GM12873 (cell line): Measurements from ENCODE around the gene UQCC2.

ENCODE experiments used
- TF ChIP-seq, protein P1 (sequence below): IDR thresholded peaks from 2 replicates; pipeline ENCODE4 v1.5.1; 2012; ENCODE audit warnings: low read depth, mild to moderate bottlenecking, moderate library complexity, low read length, control low read depth; ENCODE audit not compliant: insufficient read depth; ENCODE audit errors: missing control alignments

UQCC2 gene

DNA sequence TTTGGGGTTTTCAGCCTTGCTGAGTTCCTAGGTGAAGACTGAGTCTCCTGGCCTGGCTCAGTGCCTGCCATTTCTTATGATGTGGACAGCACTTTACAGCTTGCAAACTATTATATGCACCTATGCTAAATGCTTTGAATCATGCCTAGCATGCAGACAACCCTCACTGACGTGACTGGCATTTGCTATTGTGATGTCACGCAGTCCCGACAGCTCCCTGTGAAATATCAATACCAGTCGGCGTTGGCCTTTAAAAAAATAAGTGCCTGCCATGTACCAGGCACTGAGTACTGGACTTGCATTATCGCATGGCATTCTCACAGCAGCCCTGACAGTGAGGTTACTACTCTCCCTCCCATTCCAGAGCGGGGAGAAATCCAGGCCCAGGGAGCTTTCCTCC is 35.5 kb downstream of the UQCC2 start:
- TF ChIP-seq, protein P1, sequence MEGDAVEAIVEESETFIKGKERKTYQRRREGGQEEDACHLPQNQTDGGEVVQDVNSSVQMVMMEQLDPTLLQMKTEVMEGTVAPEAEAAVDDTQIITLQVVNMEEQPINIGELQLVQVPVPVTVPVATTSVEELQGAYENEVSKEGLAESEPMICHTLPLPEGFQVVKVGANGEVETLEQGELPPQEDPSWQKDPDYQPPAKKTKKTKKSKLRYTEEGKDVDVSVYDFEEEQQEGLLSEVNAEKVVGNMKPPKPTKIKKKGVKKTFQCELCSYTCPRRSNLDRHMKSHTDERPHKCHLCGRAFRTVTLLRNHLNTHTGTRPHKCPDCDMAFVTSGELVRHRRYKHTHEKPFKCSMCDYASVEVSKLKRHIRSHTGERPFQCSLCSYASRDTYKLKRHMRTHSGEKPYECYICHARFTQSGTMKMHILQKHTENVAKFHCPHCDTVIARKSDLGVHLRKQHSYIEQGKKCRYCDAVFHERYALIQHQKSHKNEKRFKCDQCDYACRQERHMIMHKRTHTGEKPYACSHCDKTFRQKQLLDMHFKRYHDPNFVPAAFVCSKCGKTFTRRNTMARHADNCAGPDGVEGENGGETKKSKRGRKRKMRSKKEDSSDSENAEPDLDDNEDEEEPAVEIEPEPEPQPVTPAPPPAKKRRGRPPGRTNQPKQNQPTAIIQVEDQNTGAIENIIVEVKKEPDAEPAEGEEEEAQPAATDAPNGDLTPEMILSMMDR = no peak

DNA sequence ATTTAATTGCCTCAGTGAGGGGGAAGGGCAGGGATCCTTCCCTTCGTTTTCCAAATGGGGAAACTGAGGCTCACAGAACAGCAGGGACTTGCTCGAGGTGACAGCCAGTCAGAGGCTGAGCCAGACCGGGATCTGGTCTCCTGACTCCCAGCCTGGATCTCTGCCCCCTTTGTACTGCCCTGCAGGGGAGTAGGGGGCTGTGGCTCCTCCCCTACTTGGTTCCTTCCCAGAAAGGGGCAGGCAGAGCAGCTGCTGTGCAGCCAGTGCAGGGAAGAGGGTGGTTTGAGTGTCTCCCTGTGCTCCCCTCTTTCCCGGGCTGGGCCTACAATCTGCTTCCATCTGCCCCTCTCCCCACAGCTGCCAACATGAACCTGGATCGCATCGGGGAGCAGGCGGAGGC is 37.6 kb downstream of the UQCC2 start:
- TF ChIP-seq, protein P1 = no peak

DNA sequence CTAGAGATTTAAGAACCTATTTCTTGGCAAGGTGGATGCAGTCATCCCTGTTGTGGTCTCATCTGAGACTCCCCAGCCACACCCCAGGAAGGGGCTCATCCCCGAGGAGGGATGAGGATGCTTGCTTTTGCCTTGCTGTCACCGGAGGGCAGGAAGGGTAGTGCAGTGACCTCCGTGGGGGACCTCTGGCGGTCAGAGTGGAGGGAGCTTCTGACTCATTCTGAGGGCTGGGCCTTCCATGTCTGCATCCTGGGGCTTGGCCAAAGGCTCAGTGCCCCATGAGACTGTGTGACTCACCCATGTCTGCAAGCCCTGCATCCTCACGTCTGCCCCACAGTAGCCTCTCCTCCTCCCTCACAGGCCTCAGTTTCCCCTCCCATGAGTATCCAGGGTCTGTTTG is 38.7 kb downstream of the UQCC2 start:
- TF ChIP-seq, protein P1 = peak; percentile 38

DNA sequence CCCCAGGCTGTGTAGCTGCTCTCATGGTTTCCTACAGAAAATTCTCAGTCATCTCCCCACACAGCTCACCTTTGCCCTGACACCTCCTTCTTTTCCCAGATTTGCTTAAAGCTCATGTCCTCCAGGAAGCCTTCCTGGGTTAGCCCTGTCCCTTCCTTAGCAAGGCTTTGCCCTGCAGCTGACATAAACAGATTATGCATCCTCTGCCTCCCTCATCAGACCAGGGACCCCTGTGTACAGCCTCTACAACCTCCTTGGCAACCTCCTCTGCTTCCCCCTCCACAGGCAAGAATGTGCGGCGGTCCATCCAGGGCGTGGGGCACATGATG is 39.8 kb downstream of the UQCC2 start:
- TF ChIP-seq, protein P1 = no peak

DNA sequence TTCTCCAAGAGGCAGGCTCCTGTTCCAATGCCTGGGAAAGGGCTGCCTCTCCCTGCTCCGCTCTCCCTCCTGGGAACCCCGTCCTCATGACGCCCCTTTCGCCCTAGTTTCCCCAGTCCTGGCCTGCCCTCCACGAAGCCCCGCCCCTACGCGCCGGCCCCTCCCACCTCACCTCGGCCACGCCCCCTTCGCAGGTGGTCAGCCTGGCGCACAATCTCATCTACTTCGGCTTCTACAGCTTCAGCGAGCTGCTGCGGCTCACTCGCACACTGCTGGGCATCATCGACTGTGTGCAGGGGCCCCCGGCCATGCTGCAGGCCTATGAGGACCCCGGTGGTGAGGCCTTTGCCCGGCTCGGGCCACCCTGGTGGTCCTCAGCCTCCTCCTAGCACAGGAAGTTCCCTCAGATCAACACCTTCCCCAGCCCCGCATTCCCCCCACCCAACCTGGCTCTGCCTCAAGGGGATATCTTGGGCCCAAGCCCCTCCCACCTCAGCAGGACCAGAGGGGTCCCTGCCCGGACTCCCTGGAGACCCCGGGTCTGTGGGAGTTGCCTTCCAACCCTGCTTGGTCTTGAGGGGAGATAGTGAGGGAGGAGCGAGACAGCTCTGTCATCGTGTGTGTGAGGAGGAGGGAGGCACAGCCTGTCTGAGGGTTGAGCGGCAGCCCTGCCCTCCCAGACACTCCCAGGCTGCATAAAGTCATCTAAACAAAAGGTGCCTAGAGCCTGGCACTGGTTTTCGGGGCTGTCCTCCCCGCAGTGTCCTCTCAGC is 40.3 kb downstream of the UQCC2 start:
- TF ChIP-seq, protein P1 = no peak

DNA sequence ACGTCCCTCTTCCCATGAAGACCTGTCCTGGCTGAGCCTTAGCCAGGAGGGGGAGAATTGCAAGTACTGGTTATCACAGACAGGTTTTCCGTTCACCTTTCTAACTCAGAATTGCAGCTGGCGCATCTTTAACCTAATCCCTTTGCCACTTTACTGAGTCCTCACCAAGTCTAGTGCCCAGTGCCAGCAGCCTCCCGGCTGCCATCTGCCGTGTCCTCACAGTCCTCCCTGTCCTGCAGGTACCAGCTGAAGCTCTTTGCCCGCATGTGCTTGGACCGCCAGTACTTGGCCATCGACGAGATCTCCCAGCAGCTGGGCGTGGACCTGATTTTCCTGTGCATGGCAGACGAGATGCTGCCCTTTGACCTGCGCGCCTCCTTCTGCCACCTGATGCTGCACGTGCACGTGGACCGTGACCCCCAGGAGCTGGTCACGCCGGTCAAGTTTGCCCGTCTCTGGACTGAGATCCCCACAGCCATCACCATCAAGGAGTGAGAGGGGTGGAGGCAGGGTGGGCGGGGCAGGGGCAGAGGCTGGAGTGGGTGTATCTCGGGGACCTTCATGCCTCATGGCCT is 41.3 kb downstream of the UQCC2 start:
- TF ChIP-seq, protein P1 = no peak

DNA sequence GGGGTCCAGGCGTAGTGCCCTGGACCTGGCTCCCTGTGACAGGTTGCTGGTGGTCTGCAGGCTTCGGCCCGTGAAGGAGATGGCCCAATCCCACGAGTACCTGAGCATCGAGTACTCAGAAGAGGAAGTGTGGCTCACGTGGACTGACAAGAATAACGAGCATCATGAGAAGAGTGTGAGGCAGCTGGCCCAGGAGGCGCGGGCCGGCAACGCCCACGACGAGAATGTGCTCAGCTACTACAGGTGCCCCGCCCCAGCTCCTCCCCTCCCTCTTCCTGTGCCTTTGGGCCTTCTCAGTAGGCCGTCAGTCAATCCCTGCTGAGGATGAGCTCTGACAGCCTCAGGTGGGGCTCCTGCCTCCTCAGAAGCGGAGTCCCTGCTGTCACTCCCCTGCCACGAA is 42.6 kb downstream of the UQCC2 start:
- TF ChIP-seq, protein P1 = no peak
